Mononuclear cell (primary cell): ENCODE results near the gene MALL. TPM values are rescaled to one million over a fixed set of nuclear protein-coding genes. Genes with fewer than 3 reads are reported as not detected.
"Not testable (repeated sequence)": the region's sequence is repeated elsewhere in the genome, so short reads cannot be mapped to it uniquely, and the experiment has no call there.

Source experiments
- H3K27me3 ChIP-seq: 2 replicates; pipeline ENCODE4 v1.6.0; 2011; ENCODE audit warnings: low read length, control low read depth; ENCODE audit not compliant: insufficient read depth
- H3K4me1 ChIP-seq: 2 replicates; pipeline ENCODE4 v1.5.1; 2011; ENCODE audit warnings: mild to moderate bottlenecking, low read length, control low read depth; ENCODE audit not compliant: insufficient read depth
- H3K4me3 ChIP-seq: 2 replicates; pipeline ENCODE4 v1.5.1; 2011; ENCODE audit warnings: mild to moderate bottlenecking, low read length, moderate library complexity
- H3K9me3 ChIP-seq: 2 replicates; pipeline ENCODE4 v1.5.1; 2011; ENCODE audit warnings: low read depth, mild to moderate bottlenecking, control low read depth, low read length
- total RNA-seq: library from RNA; depleted of rRNA; stranded (reverse); fragments of >200 nt; gene quantifications from one replicate; pipeline ENCODE4 v1.2.3, GENCODE V29; 2012

MALL gene
- total RNA-seq, 1 donor = 0.21 TPM

DNA sequence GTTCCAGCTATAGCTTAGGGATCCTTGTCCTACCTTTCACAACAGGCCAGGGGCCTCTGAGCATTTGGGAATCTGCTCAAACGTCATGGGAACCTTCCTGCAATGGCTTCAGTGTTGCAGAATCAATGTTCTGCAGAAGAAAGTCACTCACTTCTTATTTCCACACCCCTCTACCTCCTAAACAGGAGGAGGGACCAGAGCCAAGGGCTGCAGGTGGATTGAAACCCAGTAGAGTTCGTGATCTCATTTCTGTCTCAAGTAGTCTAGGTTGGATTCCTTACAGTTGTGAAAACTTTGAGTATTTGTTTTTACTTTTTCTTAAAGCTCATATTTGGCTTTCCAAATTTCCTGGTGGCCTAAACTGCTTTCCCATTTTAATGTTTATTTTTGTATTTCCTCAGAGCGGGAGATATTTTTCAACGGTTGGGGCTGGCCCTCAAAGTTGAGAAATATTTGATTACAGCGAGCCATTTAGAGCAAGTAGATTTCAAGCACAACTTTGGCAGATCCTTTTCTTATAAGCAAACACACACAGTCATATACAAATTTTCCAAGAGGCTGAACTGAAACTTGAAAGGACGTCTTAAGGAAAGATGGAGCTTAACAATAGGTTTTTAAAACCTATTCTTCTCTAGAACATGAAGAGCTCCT lies 20.6 kb downstream of the MALL start:
- not testable (repeated sequence) for H3K4me3 ChIP-seq, H3K27me3 ChIP-seq, H3K9me3 ChIP-seq, H3K4me1 ChIP-seq

- H3K4me1 ChIP-seq, H3K4me3 ChIP-seq, H3K9me3 ChIP-seq, H3K27me3 ChIP-seq: not testable (repeated sequence)
Observed at GRCh38 chr2:110093924-110094323, 21.7 kb downstream of the MALL start.

GRCh38 chr2:110090164-110090563 lies 25.5 kb downstream of the MALL start:
- H3K4me3 ChIP-seq, H3K27me3 ChIP-seq, H3K9me3 ChIP-seq, H3K4me1 ChIP-seq: not testable (repeated sequence)

DNA sequence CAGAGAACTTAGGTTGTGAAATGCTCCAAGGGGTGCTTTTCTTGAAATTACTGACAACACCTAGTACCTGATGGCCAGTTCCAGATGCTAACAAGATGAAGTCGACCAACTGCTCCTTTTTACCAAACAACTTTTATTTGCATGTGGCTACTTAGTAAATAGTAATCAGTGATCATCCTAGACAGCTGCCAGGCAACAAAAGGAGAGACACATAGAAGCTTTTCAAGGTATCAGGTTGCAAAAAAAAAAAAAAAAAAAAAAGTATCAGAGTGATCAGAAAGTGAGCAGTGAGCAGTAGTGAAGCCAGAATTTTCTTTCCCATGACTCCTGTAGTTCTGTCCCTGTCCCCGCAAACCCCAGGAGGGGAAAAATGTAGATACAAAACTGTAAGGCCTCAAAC lies 31.9 kb downstream of the MALL start:
- not testable (repeated sequence) for H3K9me3 ChIP-seq, H3K4me3 ChIP-seq, H3K4me1 ChIP-seq, H3K27me3 ChIP-seq

DNA sequence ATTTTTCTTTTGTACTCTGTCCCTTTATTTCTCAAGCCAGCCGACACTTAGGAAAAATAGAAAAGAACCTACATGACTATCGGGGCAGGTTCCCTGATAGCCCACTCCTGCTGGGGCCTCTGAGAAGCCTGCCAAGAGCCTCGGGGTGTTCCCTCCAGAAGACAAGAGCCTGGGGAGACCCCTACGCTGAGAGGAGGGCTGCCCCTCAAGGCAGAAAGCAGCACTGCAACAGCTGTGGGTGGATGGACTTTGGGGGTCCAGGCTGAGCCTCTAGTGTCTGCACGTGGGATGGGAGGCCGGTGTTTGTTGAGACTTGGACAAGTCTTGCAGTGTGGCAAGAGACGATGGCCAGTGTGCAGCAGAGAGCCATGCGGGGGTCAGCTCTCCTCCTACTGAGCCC lies 32.5 kb downstream of the MALL start:
- H3K27me3 ChIP-seq, H3K9me3 ChIP-seq, H3K4me3 ChIP-seq, H3K4me1 ChIP-seq: not testable (repeated sequence)

GRCh38 chr2:110078104-110078503 lies 37.5 kb downstream of the MALL start:
- not testable (repeated sequence) for H3K27me3 ChIP-seq, H3K4me3 ChIP-seq, H3K9me3 ChIP-seq, H3K4me1 ChIP-seq

- H3K4me1 ChIP-seq, H3K27me3 ChIP-seq, H3K4me3 ChIP-seq, H3K9me3 ChIP-seq: not testable (repeated sequence)
Observed at GRCh38 chr2:110075896-110076295, 39.7 kb downstream of the MALL start.

DNA sequence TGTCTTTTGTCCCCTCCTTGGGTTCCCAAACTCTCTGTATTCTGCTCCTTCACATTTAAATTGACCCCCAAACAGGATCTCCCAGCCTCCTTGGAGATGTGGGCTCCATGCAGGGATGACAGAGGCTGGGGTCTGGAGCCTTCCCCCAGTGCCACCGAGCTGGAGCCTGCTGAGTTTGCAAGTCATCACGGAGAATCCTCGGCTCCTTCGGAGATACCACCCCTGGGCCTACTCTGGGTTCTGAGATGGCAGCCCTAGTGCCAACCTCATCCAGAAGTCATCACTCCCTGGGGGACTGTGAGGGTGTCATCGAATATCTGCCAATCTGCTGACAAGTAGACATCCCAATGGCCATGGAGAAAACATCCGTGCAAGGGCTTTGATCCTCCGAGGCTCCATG lies 45.8 kb downstream of the MALL start:
- H3K27me3 ChIP-seq, H3K4me3 ChIP-seq, H3K4me1 ChIP-seq, H3K9me3 ChIP-seq: not testable (repeated sequence)

DNA sequence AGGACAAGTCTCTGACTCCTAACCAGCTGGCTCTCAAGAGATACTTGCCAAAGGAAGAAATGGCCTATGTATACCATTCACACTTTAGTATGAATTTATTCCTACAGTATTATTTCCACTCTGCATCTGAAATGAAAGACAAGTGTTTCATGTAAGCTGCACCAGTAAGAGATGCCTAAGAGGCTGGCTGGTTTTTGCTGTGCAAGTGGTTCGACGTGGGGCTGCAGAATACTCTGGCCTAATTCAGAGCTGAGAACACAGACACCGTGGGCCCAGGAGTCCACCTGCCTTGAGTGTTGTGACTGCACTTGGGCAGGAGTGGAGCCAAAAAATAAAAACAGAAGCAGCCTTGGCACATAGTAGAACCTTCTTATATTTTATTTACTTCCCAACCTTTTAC lies 47.5 kb downstream of the MALL start:
- H3K4me3 ChIP-seq, H3K4me1 ChIP-seq, H3K27me3 ChIP-seq, H3K9me3 ChIP-seq: not testable (repeated sequence)

DNA sequence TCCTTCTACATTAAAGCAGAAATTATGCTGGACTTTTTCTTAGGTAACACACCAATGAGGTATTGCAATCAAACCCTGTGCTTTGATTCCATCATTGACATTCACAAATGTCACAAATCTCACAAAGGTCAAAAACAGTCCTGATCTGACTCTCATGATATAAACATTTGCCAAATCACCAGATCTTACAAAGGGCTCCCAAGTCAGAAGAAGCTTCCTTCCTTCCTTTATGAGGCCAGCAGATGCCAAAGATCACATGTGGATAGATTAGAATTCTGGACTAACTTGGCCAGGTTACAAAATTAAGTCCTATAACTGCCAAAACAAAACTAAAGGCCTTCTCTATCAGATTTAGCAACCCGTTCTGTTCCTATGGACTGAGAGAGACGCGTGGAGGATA lies 53.3 kb downstream of the MALL start:
- H3K4me1 ChIP-seq, H3K9me3 ChIP-seq, H3K4me3 ChIP-seq, H3K27me3 ChIP-seq: not testable (repeated sequence)

- not testable (repeated sequence) for H3K4me1 ChIP-seq, H3K4me3 ChIP-seq, H3K27me3 ChIP-seq, H3K9me3 ChIP-seq
Observed at GRCh38 chr2:110060550-110060949, 55.1 kb downstream of the MALL start.

DNA sequence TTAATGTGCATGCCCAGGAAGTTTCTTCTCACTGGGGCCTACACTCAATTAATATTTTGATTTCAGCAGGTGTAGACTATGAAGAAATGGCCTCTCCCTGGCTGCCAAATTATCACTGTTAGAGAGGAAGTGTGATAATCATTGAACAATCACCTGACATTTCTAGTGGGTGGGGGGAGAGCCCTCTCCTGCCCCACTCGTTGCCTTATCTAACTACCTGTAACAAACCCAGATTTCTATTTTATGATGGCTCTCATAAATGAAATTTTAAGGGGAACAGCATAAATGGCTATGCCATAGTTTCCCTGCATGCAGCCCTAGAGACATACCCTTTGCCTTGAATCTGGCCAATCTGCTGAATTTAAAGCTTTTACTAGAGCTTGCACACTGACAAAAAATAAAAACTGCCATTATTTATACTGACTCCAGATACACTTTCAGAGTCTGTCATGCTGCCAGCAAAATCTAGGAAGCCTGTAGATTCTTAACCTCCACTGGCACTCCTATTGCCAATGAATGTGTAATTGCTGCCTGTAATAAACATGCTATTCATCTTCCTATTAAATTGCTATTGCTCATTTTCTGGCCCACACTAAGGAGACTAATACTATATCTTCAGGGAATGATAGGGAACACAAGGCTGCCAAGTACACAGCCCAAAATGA lies 55.8 kb downstream of the MALL start:
- not testable (repeated sequence) for H3K9me3 ChIP-seq, H3K27me3 ChIP-seq, H3K4me1 ChIP-seq, H3K4me3 ChIP-seq

DNA sequence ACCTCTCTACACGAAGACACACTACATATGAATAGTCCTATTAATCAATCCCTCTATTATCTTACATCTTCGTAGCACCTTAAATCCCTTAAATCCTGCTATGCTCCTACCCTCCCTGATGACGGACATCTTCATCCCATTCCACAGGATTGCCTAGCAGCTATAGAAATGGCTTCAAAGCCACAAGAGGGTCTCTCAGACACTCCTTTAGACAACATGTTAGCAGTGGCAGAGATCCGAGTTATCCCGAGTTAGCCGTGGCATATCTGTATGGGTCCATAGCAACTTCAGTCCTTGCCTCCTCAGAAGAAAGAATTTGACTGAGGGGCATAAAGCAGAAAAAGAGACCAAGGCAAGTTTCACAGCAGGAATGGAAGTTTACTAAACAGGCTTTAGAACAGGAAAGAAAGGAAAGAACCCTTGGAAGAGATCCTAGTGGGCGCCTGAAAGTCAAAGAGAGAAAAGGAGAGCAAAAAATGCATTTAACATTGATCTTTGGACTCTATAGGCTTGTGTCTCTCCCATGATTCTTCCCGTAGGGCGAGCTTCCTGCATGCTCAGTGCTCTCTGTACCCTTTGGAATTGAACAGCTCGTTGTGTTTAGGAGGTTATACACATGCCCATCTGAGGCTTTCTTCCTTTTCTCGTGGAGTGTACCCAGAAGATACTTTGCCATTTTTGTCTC lies 56.5 kb downstream of the MALL start:
- not testable (repeated sequence) for H3K27me3 ChIP-seq, H3K4me1 ChIP-seq, H3K9me3 ChIP-seq, H3K4me3 ChIP-seq

DNA sequence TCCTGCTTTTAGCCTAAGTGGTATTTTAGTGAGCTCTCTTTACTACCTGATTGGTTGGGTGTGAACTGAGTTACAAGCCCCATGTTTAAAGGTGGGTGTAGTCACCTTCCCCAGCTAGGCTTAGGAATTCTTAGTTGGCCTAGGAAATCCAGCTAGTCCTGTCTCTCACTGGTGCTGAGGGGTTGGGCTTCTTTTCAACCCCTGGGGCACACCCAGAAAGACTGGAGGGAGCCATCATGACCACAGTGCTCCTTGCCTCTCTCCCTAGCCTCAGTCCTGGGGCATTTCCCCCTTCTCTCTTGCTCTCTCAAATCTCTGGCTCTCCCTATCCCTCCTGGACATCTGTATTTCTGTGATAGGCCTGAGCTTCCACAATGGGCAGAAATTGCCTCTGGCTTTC lies 57.6 kb downstream of the MALL start:
- H3K27me3 ChIP-seq, H3K4me3 ChIP-seq, H3K9me3 ChIP-seq, H3K4me1 ChIP-seq: not testable (repeated sequence)

GRCh38 chr2:110055819-110056408 lies 59.7 kb downstream of the MALL start:
- not testable (repeated sequence) for H3K27me3 ChIP-seq, H3K4me3 ChIP-seq, H3K4me1 ChIP-seq, H3K9me3 ChIP-seq
